ENCODE measurements around the gene OR52B2.

DNA sequence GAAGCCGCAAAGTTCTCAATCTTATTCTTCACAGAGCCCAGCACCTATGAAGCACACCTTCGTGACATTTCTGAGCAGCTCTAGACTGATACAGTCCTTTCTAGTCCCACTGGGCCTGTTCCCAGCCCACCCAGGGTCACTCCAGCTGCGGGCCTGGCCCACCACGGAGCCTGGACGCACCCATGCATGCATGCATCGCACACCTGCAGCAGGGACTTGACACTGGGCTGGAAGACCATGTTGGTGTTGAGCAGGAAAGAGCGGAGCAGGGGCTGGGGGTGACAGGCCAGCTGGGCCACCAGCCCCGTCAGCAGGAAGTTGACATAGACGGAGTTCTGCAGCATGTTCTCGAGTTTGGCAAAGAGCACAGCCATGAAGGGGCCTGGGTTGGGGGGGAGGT lies 44.4 kb upstream of the OR52B2 start:
- TF ChIP-seq CTCF (conservative IDR thresholded peaks at IDR 0.05; ENCODE audit: low read depth, low read length) (no peak), EZH2 (IDR thresholded peaks at IDR 0.05; ENCODE audit: low read length, unreplicated experiment) (no peak), EZH2phosphoT487 (IDR thresholded peaks at IDR 0.05; ENCODE audit: borderline replicate concordance, low read length) (no peak)

All from PC-3 (cell line).